KMS-11 (cell line): ENCODE data around the gene IFIT5.

Source experiments
- H2AFZ ChIP-seq: fragments of 200-600 bp; sonication (generic); 2 replicates; pipeline ENCODE4 v1.6.1; 2016; ENCODE audit warnings: antibody characterized with exemption, mixed run types, low read depth
- H3K27ac ChIP-seq: fragments of 200-600 bp; sonication (generic); 2 replicates; pipeline ENCODE4 v1.6.1; 2016; ENCODE audit warnings: mild to moderate bottlenecking, mixed run types
- H3K27me3 ChIP-seq: fragments of 200-600 bp; sonication (generic); 2 replicates; pipeline ENCODE4 v1.6.1; 2017; ENCODE audit warnings: mild to moderate bottlenecking, low read depth, mixed run types, moderate library complexity; ENCODE audit not compliant: insufficient read depth
- H3K36me3 ChIP-seq: fragments of 200-600 bp; sonication (generic); 2 replicates; pipeline ENCODE4 v1.6.1; 2017; ENCODE audit warnings: mild to moderate bottlenecking, mixed run types; ENCODE audit not compliant: insufficient read depth
- H3K4me1 ChIP-seq: fragments of 200-600 bp; sonication (generic); 2 replicates; pipeline ENCODE4 v1.6.1; 2016; ENCODE audit warnings: mild to moderate bottlenecking, low read depth, mixed run types; ENCODE audit not compliant: poor library complexity, severe bottlenecking
- H3K4me2 ChIP-seq: fragments of 200-600 bp; sonication (generic); 2 replicates; pipeline ENCODE4 v1.7.0; 2016; ENCODE audit warnings: mild to moderate bottlenecking, mixed run types
- H3K4me3 ChIP-seq: fragments of 200-600 bp; sonication (generic); IDR thresholded peaks from 2 replicates; pipeline ENCODE4 v1.6.1; 2017; ENCODE audit warnings: low read depth, low read length, mixed read lengths; ENCODE audit not compliant: insufficient read depth
- H3K79me2 ChIP-seq: fragments of 200-600 bp; sonication (generic); 2 replicates; pipeline ENCODE4 v1.6.1; 2016; ENCODE audit warnings: low read depth, mixed run types; ENCODE audit not compliant: insufficient read depth
- H3K9ac ChIP-seq: fragments of 200-600 bp; sonication (generic); 2 replicates; pipeline ENCODE4 v1.6.1; 2016; ENCODE audit warnings: mild to moderate bottlenecking, mixed run types
- H4K20me1 ChIP-seq: fragments of 200-600 bp; sonication (generic); 2 replicates; pipeline ENCODE4 v1.6.1; 2016; ENCODE audit warnings: mild to moderate bottlenecking, mixed run types; ENCODE audit not compliant: insufficient read depth
- CTCF ChIP-seq: fragments of 200-600 bp; sonication (generic); conservative IDR thresholded peaks from 2 replicates; pipeline ENCODE4 v1.6.1; 2017; ENCODE audit warnings: low read depth, mild to moderate bottlenecking, antibody characterized with exemption, low read length, moderate library complexity, mixed read lengths

IFIT5 gene

GRCh38 chr10:89426230-89426868 is 12.0 kb downstream of the IFIT5 start:
- Histone ChIP-seq H3K27me3 (no peaks in the 10 kb centered on the region), H4K20me1 (no peaks in the 10 kb centered on the region), H3K27ac (no peak overlapping the region), H3K4me2 (no peak overlapping the region), H3K4me1 (no peaks in the 10 kb centered on the region), H3K4me3 (no peak overlapping the region), H3K79me2 (no peaks in the 10 kb centered on the region), H2AFZ (no peak overlapping the region), H3K36me3 (no peaks in the 10 kb centered on the region), H3K9ac (no peak overlapping the region)
- peak; percentile 78 for TF ChIP-seq CTCF

- Histone ChIP-seq H3K79me2 (no peaks in the 10 kb centered on the region), H3K27me3 (no peaks in the 10 kb centered on the region), H3K36me3 (no peaks in the 10 kb centered on the region), H3K4me1 (no peaks in the 10 kb centered on the region), H3K4me2 (no peak overlapping the region), H3K9ac (no peak overlapping the region), H3K27ac (no peak overlapping the region), H3K4me3 (no peak overlapping the region), H2AFZ (no peak overlapping the region), H4K20me1 (no peaks in the 10 kb centered on the region)
- no peak for TF ChIP-seq CTCF
Measured at GRCh38 chr10:89427629-89428028, 13.3 kb downstream of the IFIT5 start.

- no peaks in the 10 kb centered on the region for H3K27me3 ChIP-seq
- no peaks in the 10 kb centered on the region for H3K4me1 ChIP-seq
- H4K20me1 ChIP-seq: no peaks in the 10 kb centered on the region
- H3K9ac ChIP-seq: no peak overlapping the region
- H3K27ac ChIP-seq: no peak overlapping the region
- no peak for TF ChIP-seq CTCF
- no peak overlapping the region for H3K4me3 ChIP-seq
- no peaks in the 10 kb centered on the region for H3K79me2 ChIP-seq
- H3K36me3 ChIP-seq: no peaks in the 10 kb centered on the region
- no peak overlapping the region for H2AFZ ChIP-seq
- no peak overlapping the region for H3K4me2 ChIP-seq
Measured at GRCh38 chr10:89428877-89429276, 14.5 kb downstream of the IFIT5 start.

- no peak overlapping the region for H3K4me2 ChIP-seq
- TF ChIP-seq CTCF: no peak
- H2AFZ ChIP-seq: no peak overlapping the region
Measured at GRCh38 chr10:89431977-89432376, 17.6 kb downstream of the IFIT5 start.

More at GRCh38 chr10:89431977-89432376, 17.6 kb downstream of the IFIT5 start:
- H3K27ac ChIP-seq: no peak overlapping the region
- no peak overlapping the region for H3K4me3 ChIP-seq
- no peaks in the 10 kb centered on the region for H3K36me3 ChIP-seq
- no peak overlapping the region for H3K9ac ChIP-seq
- no peaks in the 10 kb centered on the region for H3K27me3 ChIP-seq
- no peaks in the 10 kb centered on the region for H3K4me1 ChIP-seq
- H3K79me2 ChIP-seq: no peaks in the 10 kb centered on the region
- no peaks in the 10 kb centered on the region for H4K20me1 ChIP-seq
